IMR-90 (cell line): ENCODE data around the gene LAMA3. TPM values are rescaled to one million over a fixed set of nuclear protein-coding genes. Genes with fewer than 3 reads are reported as not detected.

Source experiments
- ATAC-seq: fragments of 200-7000 bp; cut with Tn5 transposase; 2 replicates; pipeline ENCODE4 v1.9.1; 2020; ENCODE audit warnings: low read depth, mild to moderate bottlenecking, moderate library complexity
- BruUV-seq: library from RNA; stranded (reverse); fragments of 400-500 nt; replicated peaks from 2 replicates; lab custom pipeline; 2021; lab: Mats Ljungman, UMichigan
- CTCF ChIA-PET: fragments of 300-600 bp; formaldehyde crosslinking; extraction: SDS; loops from one replicate; lab custom pipeline; 2021; ENCODE audit warnings: antibody characterized with exemption; lab: Yijun Ruan, JAX
- POLR2A ChIA-PET: fragments of 300-600 bp; sonication (Branson Sonifier 250); formaldehyde crosslinking; loops from one replicate; lab custom pipeline; 2022; ENCODE audit warnings: antibody characterized with exemption; ENCODE audit not compliant: unreplicated experiment; lab: Charles Lee
- DNase-seq: peaks from one replicate; pipeline ENCODE4 v3.0.0; 2013
- H2AFZ ChIP-seq: replicated peaks from 2 replicates; pipeline ENCODE3; 2013; ENCODE audit warnings: low read length, mild to moderate bottlenecking; ENCODE audit not compliant: poor library complexity
- H2AK5ac ChIP-seq: 2 replicates; pipeline ENCODE4 v1.6.1; 2013; ENCODE audit warnings: low read depth, low read length, inconsistent platforms
- H2AK9ac ChIP-seq: replicated peaks from 2 replicates; pipeline ENCODE3; 2013; ENCODE audit warnings: mild to moderate bottlenecking, low read depth, low read length, moderate library complexity; ENCODE audit not compliant: poor library complexity
- H2BK120ac ChIP-seq: 2 replicates; pipeline ENCODE4 v1.6.1; 2013; ENCODE audit warnings: low read depth, low read length, inconsistent platforms
- H2BK15ac ChIP-seq: 3 replicates; pipeline ENCODE4 v1.6.1; 2013; ENCODE audit warnings: low read depth, low read length, inconsistent platforms
- H2BK20ac ChIP-seq: 2 replicates; pipeline ENCODE4 v1.6.1; 2013; ENCODE audit warnings: low read depth, mild to moderate bottlenecking, inconsistent platforms, low read length, moderate library complexity
- H2BK5ac ChIP-seq: 2 replicates; pipeline ENCODE4 v1.6.1; 2013; ENCODE audit warnings: mild to moderate bottlenecking, low read depth, low read length, inconsistent platforms; ENCODE audit not compliant: poor library complexity, severe bottlenecking
- H3K14ac ChIP-seq: replicated peaks from 2 replicates; pipeline ENCODE4 v1.6.1; 2013; ENCODE audit warnings: low read depth, low read length, inconsistent platforms
- H3K18ac ChIP-seq: 2 replicates; pipeline ENCODE4 v1.6.1; 2013; ENCODE audit warnings: low read depth, low read length, control low read depth
- H3K23ac ChIP-seq: 2 replicates; pipeline ENCODE4 v1.6.1; 2013; ENCODE audit warnings: low read depth, low read length, inconsistent platforms
- H3K27ac ChIP-seq: 2 replicates; pipeline ENCODE4 v1.5.1; 2013; ENCODE audit warnings: mild to moderate bottlenecking, control low read depth, low read length; ENCODE audit not compliant: insufficient read depth
- H3K27me3 ChIP-seq: 2 replicates; pipeline ENCODE4 v1.6.1; 2013; ENCODE audit warnings: low read length; ENCODE audit not compliant: control insufficient read depth, insufficient read depth
- H3K36me3 ChIP-seq: 2 replicates; pipeline ENCODE4 v1.6.1; 2013; ENCODE audit warnings: low read length, mixed read lengths; ENCODE audit not compliant: control insufficient read depth, insufficient read depth
- H3K4ac ChIP-seq: 2 replicates; pipeline ENCODE4 v1.6.1; 2013; ENCODE audit warnings: low read depth, low read length, inconsistent platforms
- H3K4me1 ChIP-seq: 2 replicates; pipeline ENCODE4 v1.6.1; 2013; ENCODE audit warnings: low read length, mixed read lengths; ENCODE audit not compliant: control insufficient read depth, insufficient read depth
- H3K4me2 ChIP-seq: 2 replicates; pipeline ENCODE4 v1.6.1; 2013; ENCODE audit warnings: low read depth, mild to moderate bottlenecking, control low read depth, low read length, moderate library complexity
- H3K4me3 ChIP-seq: 2 replicates; pipeline ENCODE4 v1.5.1; 2013; ENCODE audit warnings: low read depth, mild to moderate bottlenecking, control low read depth, low read length, moderate library complexity; ENCODE audit not compliant: insufficient read depth
- H3K56ac ChIP-seq: 2 replicates; pipeline ENCODE4 v1.6.1; 2013; ENCODE audit warnings: low read length, inconsistent platforms; ENCODE audit not compliant: insufficient read depth; ENCODE audit errors: extremely low read depth
- H3K79me1 ChIP-seq, 2 experiments: 2 replicates each; pipeline ENCODE4 v1.6.1; 2013; ENCODE audit warnings: low read length in 2 of 2, inconsistent platforms in 1 of 2, low read depth in 1 of 2
- H3K9ac ChIP-seq: 2 replicates; pipeline ENCODE4 v1.6.1; 2013; ENCODE audit warnings: low read depth, low read length, control low read depth
- H3K9me1 ChIP-seq: 2 replicates; pipeline ENCODE4 v1.6.1; 2013; ENCODE audit warnings: low read length, inconsistent platforms; ENCODE audit not compliant: insufficient read depth
- H3K9me3 ChIP-seq: 2 replicates; pipeline ENCODE4 v1.6.1; 2013; ENCODE audit warnings: low read length; ENCODE audit not compliant: control insufficient read depth, insufficient read depth
- H4K20me1 ChIP-seq: 2 replicates; pipeline ENCODE4 v1.6.1; 2013; ENCODE audit warnings: low read length, inconsistent platforms; ENCODE audit not compliant: insufficient read depth
- H4K5ac ChIP-seq: 2 replicates; pipeline ENCODE4 v1.6.1; 2013; ENCODE audit warnings: mild to moderate bottlenecking, low read depth, low read length, control low read depth
- H4K8ac ChIP-seq, 2 experiments: 2 replicates each; pipeline ENCODE4 v1.6.1; 2013; ENCODE audit warnings: low read depth in 2 of 2, low read length in 2 of 2, control low read depth in 1 of 2, inconsistent platforms in 1 of 2
- H4K91ac ChIP-seq: 2 replicates; pipeline ENCODE4 v1.6.1; 2013; ENCODE audit warnings: low read depth, low read length, inconsistent platforms; ENCODE audit not compliant: insufficient read depth
- CHD1 ChIP-seq: IDR thresholded peaks from 2 replicates; pipeline ENCODE4 v1.6.1; 2012; ENCODE audit warnings: low read depth, low read length, improper control_type of control experiment
- MAFK ChIP-seq: IDR thresholded peaks from 2 replicates; pipeline ENCODE4 v1.6.1; 2012; ENCODE audit warnings: low read depth, low read length, improper control_type of control experiment
- MAZ ChIP-seq: IDR thresholded peaks from 2 replicates; pipeline ENCODE4 v1.6.1; 2012; ENCODE audit warnings: low read depth, mild to moderate bottlenecking, low read length, improper control_type of control experiment, moderate library complexity, borderline replicate concordance
- MXI1 ChIP-seq: IDR thresholded peaks from 2 replicates; pipeline ENCODE4 v1.6.1; 2012; ENCODE audit warnings: low read depth, mild to moderate bottlenecking, low read length, moderate library complexity, borderline replicate concordance
- RAD21 ChIP-seq: IDR thresholded peaks from 2 replicates; pipeline ENCODE4 v1.6.1; 2012; ENCODE audit warnings: low read length, improper control_type of control experiment
- WGBS, 2 experiments: methylation state at CpG; one replicate each; pipeline versions ENCODE4 v1.1.5 to v1.1.7; 2013; ENCODE audit warnings: missing lambda C conversion rate in 2 of 2; ENCODE audit not compliant: insufficient read length in 1 of 2; ENCODE audit errors: extremely low coverage in 2 of 2; 5-methylcytosine and 5-hydroxymethylcytosine counted together
- dilution Hi-C: fragments of 300-500 bp; cut with HindIII; formaldehyde crosslinking; loops from one replicate; pipeline ENCODE4 v1.14.3; 2018; ENCODE audit warnings: low sequenced_read_pairs; ENCODE audit not compliant: unreplicated experiment
- in situ Hi-C: fragments of 300-500 bp; cut with MboI; formaldehyde crosslinking; loops from 3 replicates; pipeline ENCODE4 v1.14.3; 2019; ENCODE audit warnings: low sequenced_read_pairs, inconsistent platforms, mixed read lengths
- intact Hi-C: fragments of 100-400 bp; cut with micrococcal nuclease; formaldehyde crosslinking; loops from 2 replicates; pipeline ENCODE4 v1.10.0; 2022
- polyA plus RNA-seq, 3 experiments: library from polyadenylated mRNA; depleted of rRNA; stranded (reverse); fragments of >200 nt; gene quantifications; 2 replicates each; pipeline ENCODE4 v1.2.3, GENCODE V29; 2012; ENCODE audit warnings: low replicate concordance in 1 of 3
- total RNA-seq: library from RNA; depleted of rRNA; stranded (reverse); fragments of >200 nt; gene quantifications from 2 replicates; pipeline ENCODE4 v1.2.3, GENCODE V29; 2012

LAMA3 gene
- total and polyA plus RNA-seq, 2 of the 4 experiments (the other 2 are of a cell fraction), result 0.18 to 0.19 TPM

- Histone ChIP-seq H2AFZ (peak overlapping the region; percentile 81), H2BK120ac (peak overlapping the region; percentile 73), H2AK9ac (peak overlapping the region; percentile 63), H3K79me1 (0 out of 4 replicates have a peak, but pooled peaks cover 0 to 2% of the 10 kb centered on the region in 2 experiments), H2BK20ac (peak overlapping the region; percentile 50), H4K91ac (peak overlapping the region; percentile 82), H3K4me1 (peaks cover 22% of the 10 kb centered on the region), H3K27ac (peak overlapping the region; percentile 39), H3K27me3 (no peaks in the 10 kb centered on the region), H3K14ac (peak overlapping the region; percentile 59), H3K9ac (no peak overlapping the region), H3K4me2 (no peak overlapping the region), H3K18ac (peak overlapping the region; percentile 16), H3K4ac (peak overlapping the region; percentile 62), H3K9me1 (peaks cover 19% of the 10 kb centered on the region), H4K5ac (no peak overlapping the region; the same call in 1 of the 2 replicates), H2BK15ac (peak overlapping the region; percentile 25; the same call in 1 of the 3 replicates), H3K36me3 (no peaks in the 10 kb centered on the region), H4K8ac (peak overlapping the region; percentile 19 to 79; a peak in 3 of 4 replicates), H3K23ac (peak overlapping the region; percentile 6; the same call in 1 of the 2 replicates), H2BK5ac (peak overlapping the region; percentile 67), H4K20me1 (no peaks in the 10 kb centered on the region), H3K56ac (no peak overlapping the region), H3K9me3 (no peaks in the 10 kb centered on the region), H3K4me3 (no peak overlapping the region), H2AK5ac (peak overlapping the region; percentile 94)
- intact Hi-C loops (no loop called here), in situ Hi-C loops (no loop called here), dilution Hi-C loops (no loop called here)
- POLR2A ChIA-PET, result no interaction called here
- ATAC-seq, result no peak
- 100% methylated on average over 2 of the region's 6 CpGs; no CpG with 5 or more reads in 1 of the 2 experiments for WGBS, 2 experiments
- TF ChIP-seq MAFK (no peak), MXI1 (no peak), MAZ (no peak), RAD21 (no peak), CHD1 (no peak)
- BruUV-seq, result no TSS peak
- DNase-seq, result no peak
- CTCF ChIA-PET, result interaction anchor here (0.7 kb wide), 1 partner anchor 182 kb away, joined by 3 read pairs; no protein-coding TSS in a partner anchor
Measured at GRCh38 chr18:23861326-23861725, 172.1 kb downstream of the LAMA3 start.
